IMR-90 (cell line): ENCODE results near the gene PHPT1. TPM values are rescaled to one million over a fixed set of nuclear protein-coding genes. Genes with fewer than 3 reads are reported as not detected.

Source experiments
- ATAC-seq: fragments of 200-7000 bp; cut with Tn5 transposase; 2 replicates; pipeline ENCODE4 v1.9.1; 2020; ENCODE audit warnings: low read depth, mild to moderate bottlenecking, moderate library complexity
- BruUV-seq: library from RNA; stranded (reverse); fragments of 400-500 nt; replicated peaks from 2 replicates; lab custom pipeline; 2021; lab: Mats Ljungman, UMichigan
- CTCF ChIA-PET: fragments of 300-600 bp; formaldehyde crosslinking; extraction: SDS; loops from one replicate; lab custom pipeline; 2021; ENCODE audit warnings: antibody characterized with exemption; lab: Yijun Ruan, JAX
- POLR2A ChIA-PET: fragments of 300-600 bp; sonication (Branson Sonifier 250); formaldehyde crosslinking; loops from one replicate; lab custom pipeline; 2022; ENCODE audit warnings: antibody characterized with exemption; ENCODE audit not compliant: unreplicated experiment; lab: Charles Lee
- DNase-seq: peaks from one replicate; pipeline ENCODE4 v3.0.0; 2013
- H2AFZ ChIP-seq: replicated peaks from 2 replicates; pipeline ENCODE3; 2013; ENCODE audit warnings: low read length, mild to moderate bottlenecking; ENCODE audit not compliant: poor library complexity
- H2AK5ac ChIP-seq: 2 replicates; pipeline ENCODE4 v1.6.1; 2013; ENCODE audit warnings: low read depth, low read length, inconsistent platforms
- H2AK9ac ChIP-seq: replicated peaks from 2 replicates; pipeline ENCODE3; 2013; ENCODE audit warnings: mild to moderate bottlenecking, low read depth, low read length, moderate library complexity; ENCODE audit not compliant: poor library complexity
- H2BK120ac ChIP-seq: 2 replicates; pipeline ENCODE4 v1.6.1; 2013; ENCODE audit warnings: low read depth, low read length, inconsistent platforms
- H2BK15ac ChIP-seq: 3 replicates; pipeline ENCODE4 v1.6.1; 2013; ENCODE audit warnings: low read depth, low read length, inconsistent platforms
- H2BK20ac ChIP-seq: 2 replicates; pipeline ENCODE4 v1.6.1; 2013; ENCODE audit warnings: low read depth, mild to moderate bottlenecking, inconsistent platforms, low read length, moderate library complexity
- H2BK5ac ChIP-seq: 2 replicates; pipeline ENCODE4 v1.6.1; 2013; ENCODE audit warnings: mild to moderate bottlenecking, low read depth, low read length, inconsistent platforms; ENCODE audit not compliant: poor library complexity, severe bottlenecking
- H3K14ac ChIP-seq: replicated peaks from 2 replicates; pipeline ENCODE4 v1.6.1; 2013; ENCODE audit warnings: low read depth, low read length, inconsistent platforms
- H3K18ac ChIP-seq: 2 replicates; pipeline ENCODE4 v1.6.1; 2013; ENCODE audit warnings: low read depth, low read length, control low read depth
- H3K23ac ChIP-seq: 2 replicates; pipeline ENCODE4 v1.6.1; 2013; ENCODE audit warnings: low read depth, low read length, inconsistent platforms
- H3K27ac ChIP-seq: 2 replicates; pipeline ENCODE4 v1.5.1; 2013; ENCODE audit warnings: mild to moderate bottlenecking, control low read depth, low read length; ENCODE audit not compliant: insufficient read depth
- H3K27me3 ChIP-seq: 2 replicates; pipeline ENCODE4 v1.6.1; 2013; ENCODE audit warnings: low read length; ENCODE audit not compliant: control insufficient read depth, insufficient read depth
- H3K36me3 ChIP-seq: 2 replicates; pipeline ENCODE4 v1.6.1; 2013; ENCODE audit warnings: low read length, mixed read lengths; ENCODE audit not compliant: control insufficient read depth, insufficient read depth
- H3K4ac ChIP-seq: 2 replicates; pipeline ENCODE4 v1.6.1; 2013; ENCODE audit warnings: low read depth, low read length, inconsistent platforms
- H3K4me1 ChIP-seq: 2 replicates; pipeline ENCODE4 v1.6.1; 2013; ENCODE audit warnings: low read length, mixed read lengths; ENCODE audit not compliant: control insufficient read depth, insufficient read depth
- H3K4me2 ChIP-seq: 2 replicates; pipeline ENCODE4 v1.6.1; 2013; ENCODE audit warnings: low read depth, mild to moderate bottlenecking, control low read depth, low read length, moderate library complexity
- H3K4me3 ChIP-seq: 2 replicates; pipeline ENCODE4 v1.5.1; 2013; ENCODE audit warnings: low read depth, mild to moderate bottlenecking, control low read depth, low read length, moderate library complexity; ENCODE audit not compliant: insufficient read depth
- H3K56ac ChIP-seq: 2 replicates; pipeline ENCODE4 v1.6.1; 2013; ENCODE audit warnings: low read length, inconsistent platforms; ENCODE audit not compliant: insufficient read depth; ENCODE audit errors: extremely low read depth
- H3K79me1 ChIP-seq, 2 experiments: 2 replicates each; pipeline ENCODE4 v1.6.1; 2013; ENCODE audit warnings: low read length in 2 of 2, inconsistent platforms in 1 of 2, low read depth in 1 of 2
- H3K9ac ChIP-seq: 2 replicates; pipeline ENCODE4 v1.6.1; 2013; ENCODE audit warnings: low read depth, low read length, control low read depth
- H3K9me1 ChIP-seq: 2 replicates; pipeline ENCODE4 v1.6.1; 2013; ENCODE audit warnings: low read length, inconsistent platforms; ENCODE audit not compliant: insufficient read depth
- H3K9me3 ChIP-seq: 2 replicates; pipeline ENCODE4 v1.6.1; 2013; ENCODE audit warnings: low read length; ENCODE audit not compliant: control insufficient read depth, insufficient read depth
- H4K20me1 ChIP-seq: 2 replicates; pipeline ENCODE4 v1.6.1; 2013; ENCODE audit warnings: low read length, inconsistent platforms; ENCODE audit not compliant: insufficient read depth
- H4K5ac ChIP-seq: 2 replicates; pipeline ENCODE4 v1.6.1; 2013; ENCODE audit warnings: mild to moderate bottlenecking, low read depth, low read length, control low read depth
- H4K8ac ChIP-seq, 2 experiments: 2 replicates each; pipeline ENCODE4 v1.6.1; 2013; ENCODE audit warnings: low read depth in 2 of 2, low read length in 2 of 2, control low read depth in 1 of 2, inconsistent platforms in 1 of 2
- H4K91ac ChIP-seq: 2 replicates; pipeline ENCODE4 v1.6.1; 2013; ENCODE audit warnings: low read depth, low read length, inconsistent platforms; ENCODE audit not compliant: insufficient read depth
- BHLHE40 ChIP-seq: fragments of 150-350 bp; IDR thresholded peaks from 2 replicates; pipeline ENCODE4 v1.6.1; 2016; ENCODE audit warnings: mild to moderate bottlenecking, low read depth, low read length
- CEBPB ChIP-seq: IDR thresholded peaks from 2 replicates; pipeline ENCODE4 v1.6.1; 2012; ENCODE audit warnings: low read depth, low read length, improper control_type of control experiment
- CHD1 ChIP-seq: IDR thresholded peaks from 2 replicates; pipeline ENCODE4 v1.6.1; 2012; ENCODE audit warnings: low read depth, low read length, improper control_type of control experiment
- FOS ChIP-seq: fragments of 150-350 bp; IDR thresholded peaks from 2 replicates; pipeline ENCODE4 v1.6.1; 2016; ENCODE audit warnings: low read depth, low read length
- MAFK ChIP-seq: IDR thresholded peaks from 2 replicates; pipeline ENCODE4 v1.6.1; 2012; ENCODE audit warnings: low read depth, low read length, improper control_type of control experiment
- MAZ ChIP-seq: IDR thresholded peaks from 2 replicates; pipeline ENCODE4 v1.6.1; 2012; ENCODE audit warnings: low read depth, mild to moderate bottlenecking, low read length, improper control_type of control experiment, moderate library complexity, borderline replicate concordance
- MXI1 ChIP-seq: IDR thresholded peaks from 2 replicates; pipeline ENCODE4 v1.6.1; 2012; ENCODE audit warnings: low read depth, mild to moderate bottlenecking, low read length, moderate library complexity, borderline replicate concordance
- POLR2A ChIP-seq: IDR thresholded peaks from 2 replicates; pipeline ENCODE4 v1.6.1; 2012; ENCODE audit warnings: mild to moderate bottlenecking, low read depth, low read length
- RAD21 ChIP-seq: IDR thresholded peaks from 2 replicates; pipeline ENCODE4 v1.6.1; 2012; ENCODE audit warnings: low read length, improper control_type of control experiment
- RCOR1 ChIP-seq: IDR thresholded peaks from 2 replicates; pipeline ENCODE4 v1.6.1; 2012; ENCODE audit warnings: mild to moderate bottlenecking, low read length, improper control_type of control experiment; ENCODE audit not compliant: insufficient replicate concordance
- RFX5 ChIP-seq: IDR thresholded peaks from 2 replicates; pipeline ENCODE4 v1.8.0; 2012; ENCODE audit warnings: low read depth, mild to moderate bottlenecking, low read length, moderate library complexity
- SMC3 ChIP-seq: fragments of 150-350 bp; IDR thresholded peaks from 2 replicates; pipeline ENCODE4 v1.6.1; 2016; ENCODE audit warnings: low read depth, mild to moderate bottlenecking, antibody characterized with exemption, low read length, moderate library complexity
- WGBS, 2 experiments: methylation state at CpG; one replicate each; pipeline versions ENCODE4 v1.1.5 to v1.1.7; 2013; ENCODE audit warnings: missing lambda C conversion rate in 2 of 2; ENCODE audit not compliant: insufficient read length in 1 of 2; ENCODE audit errors: extremely low coverage in 2 of 2; 5-methylcytosine and 5-hydroxymethylcytosine counted together
- dilution Hi-C: fragments of 300-500 bp; cut with HindIII; formaldehyde crosslinking; loops from one replicate; pipeline ENCODE4 v1.14.3; 2018; ENCODE audit warnings: low sequenced_read_pairs; ENCODE audit not compliant: unreplicated experiment
- in situ Hi-C: fragments of 300-500 bp; cut with MboI; formaldehyde crosslinking; loops from 3 replicates; pipeline ENCODE4 v1.14.3; 2019; ENCODE audit warnings: low sequenced_read_pairs, inconsistent platforms, mixed read lengths
- intact Hi-C: fragments of 100-400 bp; cut with micrococcal nuclease; formaldehyde crosslinking; loops from 2 replicates; pipeline ENCODE4 v1.10.0; 2022
- polyA plus RNA-seq, 3 experiments: library from polyadenylated mRNA; depleted of rRNA; stranded (reverse); fragments of >200 nt; gene quantifications; 2 replicates each; pipeline ENCODE4 v1.2.3, GENCODE V29; 2012; ENCODE audit warnings: low replicate concordance in 1 of 3
- total RNA-seq: library from RNA; depleted of rRNA; stranded (reverse); fragments of >200 nt; gene quantifications from 2 replicates; pipeline ENCODE4 v1.2.3, GENCODE V29; 2012
- TF ChIP-seq, protein P1 (sequence below): fragments of 150-350 bp; IDR thresholded peaks from 2 replicates; pipeline ENCODE4 v1.6.1; 2016; ENCODE audit warnings: low read depth, mild to moderate bottlenecking, low read length, moderate library complexity, borderline replicate concordance
- TF ChIP-seq, protein P2 (sequence below): conservative IDR thresholded peaks from 2 replicates; pipeline ENCODE4 v1.5.1; 2012; ENCODE audit warnings: mild to moderate bottlenecking, low read depth, low read length, improper control_type of control experiment
- TF ChIP-seq, protein P3 (sequence below): fragments of 150-350 bp; IDR thresholded peaks from 2 replicates; pipeline ENCODE4 v1.6.1; 2017; ENCODE audit warnings: mild to moderate bottlenecking, antibody characterized with exemption, low read length, low read depth

PHPT1 gene
- total and polyA plus RNA-seq, 2 of the 4 experiments (the other 2 are of a cell fraction): 79.8 to 214 TPM

DNA sequence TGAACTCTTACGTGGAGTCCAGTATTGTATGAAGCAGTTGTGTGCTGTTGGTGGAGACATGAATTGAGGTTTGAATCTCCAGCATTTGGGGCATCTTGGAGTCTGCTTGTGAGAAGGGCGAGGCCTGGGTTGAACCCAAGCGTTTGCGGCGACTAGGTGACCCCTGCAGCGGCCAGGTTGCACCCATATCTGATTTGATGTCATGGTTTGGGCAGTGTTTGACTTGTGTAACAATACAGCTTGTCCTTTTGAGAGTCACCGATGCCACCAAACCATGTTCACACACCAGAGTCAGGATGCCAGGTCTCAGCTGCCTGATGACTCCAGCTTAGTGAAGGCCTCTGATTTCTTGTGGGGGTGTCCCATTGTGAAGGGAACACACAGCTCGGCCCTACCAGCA is 39.2 kb downstream of the PHPT1 start:
- Histone ChIP-seq H2AK9ac (no peak overlapping the region), H2BK15ac (no peak overlapping the region), H2AK5ac (no peak overlapping the region), H3K27ac (no peak overlapping the region), H3K4me3 (no peak overlapping the region), H4K8ac (no peak overlapping the region), H4K91ac (no peak overlapping the region), H3K9me3 (no peaks in the 10 kb centered on the region), H3K4me1 (peaks cover 3% of the 10 kb centered on the region), H2BK20ac (no peak overlapping the region), H3K56ac (no peak overlapping the region), H3K4me2 (no peak overlapping the region), H3K36me3 (0 out of 2 replicates have a peak, but pooled peaks cover 8% of the 10 kb centered on the region), H3K18ac (no peak overlapping the region), H2BK5ac (no peak overlapping the region), H3K4ac (no peak overlapping the region), H3K23ac (no peak overlapping the region), H3K79me1 (peaks cover 8 to 54% of the 10 kb centered on the region in 2 experiments), H3K9me1 (0 out of 2 replicates have a peak, but pooled peaks cover 10% of the 10 kb centered on the region), H2AFZ (peak overlapping the region; percentile 43), H4K5ac (no peak overlapping the region), H3K9ac (no peak overlapping the region), H4K20me1 (peaks cover 14% of the 10 kb centered on the region), H2BK120ac (no peak overlapping the region), H3K14ac (no peak overlapping the region), H3K27me3 (no peaks in the 10 kb centered on the region)
- no peak for DNase-seq
- dilution Hi-C loops (no loop called here), intact Hi-C loops (no loop called here), in situ Hi-C loops (no loop called here)
- no CpG with 5 or more reads among the region's 8 CpGs for WGBS, 2 experiments
- ATAC-seq: no peak
- no TSS peak for BruUV-seq
- CTCF ChIA-PET: no interaction called here
- POLR2A ChIA-PET: no interaction called here
- TF ChIP-seq FOS: no peak
- TF ChIP-seq RFX5: no peak
- TF ChIP-seq SMC3: no peak
- TF ChIP-seq, protein P1, sequence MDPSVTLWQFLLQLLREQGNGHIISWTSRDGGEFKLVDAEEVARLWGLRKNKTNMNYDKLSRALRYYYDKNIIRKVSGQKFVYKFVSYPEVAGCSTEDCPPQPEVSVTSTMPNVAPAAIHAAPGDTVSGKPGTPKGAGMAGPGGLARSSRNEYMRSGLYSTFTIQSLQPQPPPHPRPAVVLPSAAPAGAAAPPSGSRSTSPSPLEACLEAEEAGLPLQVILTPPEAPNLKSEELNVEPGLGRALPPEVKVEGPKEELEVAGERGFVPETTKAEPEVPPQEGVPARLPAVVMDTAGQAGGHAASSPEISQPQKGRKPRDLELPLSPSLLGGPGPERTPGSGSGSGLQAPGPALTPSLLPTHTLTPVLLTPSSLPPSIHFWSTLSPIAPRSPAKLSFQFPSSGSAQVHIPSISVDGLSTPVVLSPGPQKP: no peak
- TF ChIP-seq POLR2A: no peak
- TF ChIP-seq CEBPB: no peak
- no peak for TF ChIP-seq MAFK
- TF ChIP-seq, protein P2, sequence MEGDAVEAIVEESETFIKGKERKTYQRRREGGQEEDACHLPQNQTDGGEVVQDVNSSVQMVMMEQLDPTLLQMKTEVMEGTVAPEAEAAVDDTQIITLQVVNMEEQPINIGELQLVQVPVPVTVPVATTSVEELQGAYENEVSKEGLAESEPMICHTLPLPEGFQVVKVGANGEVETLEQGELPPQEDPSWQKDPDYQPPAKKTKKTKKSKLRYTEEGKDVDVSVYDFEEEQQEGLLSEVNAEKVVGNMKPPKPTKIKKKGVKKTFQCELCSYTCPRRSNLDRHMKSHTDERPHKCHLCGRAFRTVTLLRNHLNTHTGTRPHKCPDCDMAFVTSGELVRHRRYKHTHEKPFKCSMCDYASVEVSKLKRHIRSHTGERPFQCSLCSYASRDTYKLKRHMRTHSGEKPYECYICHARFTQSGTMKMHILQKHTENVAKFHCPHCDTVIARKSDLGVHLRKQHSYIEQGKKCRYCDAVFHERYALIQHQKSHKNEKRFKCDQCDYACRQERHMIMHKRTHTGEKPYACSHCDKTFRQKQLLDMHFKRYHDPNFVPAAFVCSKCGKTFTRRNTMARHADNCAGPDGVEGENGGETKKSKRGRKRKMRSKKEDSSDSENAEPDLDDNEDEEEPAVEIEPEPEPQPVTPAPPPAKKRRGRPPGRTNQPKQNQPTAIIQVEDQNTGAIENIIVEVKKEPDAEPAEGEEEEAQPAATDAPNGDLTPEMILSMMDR: no peak
- no peak for TF ChIP-seq MXI1
- TF ChIP-seq CHD1: no peak
- no peak for TF ChIP-seq MAZ
- no peak for TF ChIP-seq RAD21
- no peak for TF ChIP-seq RCOR1
- no peak for TF ChIP-seq BHLHE40
- TF ChIP-seq, protein P3, sequence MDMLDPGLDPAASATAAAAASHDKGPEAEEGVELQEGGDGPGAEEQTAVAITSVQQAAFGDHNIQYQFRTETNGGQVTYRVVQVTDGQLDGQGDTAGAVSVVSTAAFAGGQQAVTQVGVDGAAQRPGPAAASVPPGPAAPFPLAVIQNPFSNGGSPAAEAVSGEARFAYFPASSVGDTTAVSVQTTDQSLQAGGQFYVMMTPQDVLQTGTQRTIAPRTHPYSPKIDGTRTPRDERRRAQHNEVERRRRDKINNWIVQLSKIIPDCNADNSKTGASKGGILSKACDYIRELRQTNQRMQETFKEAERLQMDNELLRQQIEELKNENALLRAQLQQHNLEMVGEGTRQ: no peak
